GM21381 (cell line): ENCODE results near the gene TES.

Experiments
- ATAC-seq: cut with Tn5 transposase; IDR thresholded peaks from one replicate; pipeline ENCODE4 v1.9.1; 2021; ENCODE audit warnings: mild to moderate bottlenecking, moderate library complexity; ENCODE audit not compliant: unreplicated experiment

TES gene

GRCh38 chr7:116193329-116194087 lies 16.8 kb upstream of the TES start:
- ATAC-seq = no peak

DNA sequence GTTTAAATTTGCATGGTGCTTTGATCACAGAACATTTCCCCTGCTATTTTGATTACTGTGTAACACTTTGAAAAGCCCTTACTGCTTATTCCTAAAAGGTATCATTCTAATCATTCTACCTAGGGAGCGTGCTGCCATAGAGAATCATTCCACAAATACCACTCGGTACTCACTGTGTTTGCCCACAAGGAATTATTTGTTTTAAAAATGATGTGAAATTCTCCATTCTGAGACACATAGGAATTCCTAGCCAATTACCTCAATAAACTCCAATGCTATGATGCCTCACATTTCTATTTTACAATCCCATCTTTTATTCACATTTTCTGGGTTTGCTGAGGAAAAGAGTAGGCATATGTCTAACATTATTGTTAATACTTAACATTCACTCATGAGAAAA lies 16.2 kb upstream of the TES start:
- ATAC-seq = no peak

- no peak for ATAC-seq
Observed at GRCh38 chr7:116195451-116195850, 14.9 kb upstream of the TES start.

DNA sequence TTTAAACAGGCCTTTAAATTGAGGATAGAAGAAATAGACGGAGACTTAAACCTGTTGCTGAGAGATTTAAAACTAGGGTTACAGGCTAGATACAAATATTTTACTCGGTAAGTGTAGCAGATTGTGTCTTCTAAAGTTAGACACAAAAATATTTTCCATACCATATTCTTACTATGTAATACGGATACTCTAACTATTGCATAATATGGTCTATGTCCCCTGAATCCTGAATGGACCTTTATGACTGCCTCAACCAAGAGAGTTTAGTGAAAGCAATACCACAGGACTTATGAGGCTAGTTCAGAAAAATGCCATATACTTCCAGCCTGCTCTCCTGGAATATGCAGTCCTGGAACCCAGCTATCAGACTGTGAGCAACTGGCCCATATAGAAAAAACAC lies 13.4 kb upstream of the TES start:
- ATAC-seq = no peak

DNA sequence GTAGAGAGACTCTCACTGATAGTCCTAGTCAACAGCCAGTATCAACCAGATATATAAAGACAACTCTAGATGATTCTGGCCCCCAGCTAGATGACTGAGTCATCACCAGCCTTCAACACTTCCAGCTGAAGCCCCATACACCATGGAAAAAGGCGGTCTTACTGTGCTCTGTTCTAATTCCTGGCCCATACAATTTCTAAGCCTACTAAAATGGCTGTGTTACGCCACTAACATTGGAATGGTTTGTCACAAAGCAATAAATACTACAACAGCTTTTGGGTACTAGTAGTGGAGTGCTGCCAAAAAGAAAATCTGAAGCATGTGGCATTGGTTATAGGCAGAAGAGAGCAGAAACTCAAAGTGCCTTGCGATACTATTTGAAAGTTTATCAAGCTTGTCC lies 13.0 kb upstream of the TES start:
- no peak for ATAC-seq

DNA sequence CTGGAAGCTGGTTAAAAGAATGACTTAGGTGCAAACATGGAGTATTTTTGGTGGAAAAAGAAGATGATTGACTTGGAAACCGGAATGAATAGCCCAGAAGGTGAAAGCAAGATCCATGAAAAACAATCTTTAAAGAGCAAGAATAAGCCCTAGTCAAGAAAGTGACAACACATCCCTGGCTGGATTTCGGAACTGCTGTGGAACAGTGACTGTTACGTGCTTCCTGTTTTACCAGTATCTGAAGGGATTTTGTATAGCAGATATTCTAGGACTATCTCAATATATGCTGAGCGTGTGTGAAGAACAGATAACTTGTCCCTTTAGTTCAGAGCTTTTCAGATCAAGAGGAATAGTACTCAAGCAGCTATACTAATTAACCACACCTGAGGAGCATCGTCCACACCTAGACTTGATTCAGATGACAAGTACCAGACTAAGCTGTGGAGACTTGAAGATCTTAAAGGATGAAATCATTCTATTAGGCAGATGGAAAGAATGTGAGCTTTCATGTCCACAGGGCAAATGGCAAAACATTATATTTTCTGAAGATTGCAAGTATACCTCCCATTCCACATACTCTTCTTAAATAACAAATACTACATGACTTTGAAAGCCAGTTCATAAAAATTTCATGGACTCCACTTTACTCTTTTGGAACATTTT lies 11.5 kb upstream of the TES start:
- no peak for ATAC-seq

DNA sequence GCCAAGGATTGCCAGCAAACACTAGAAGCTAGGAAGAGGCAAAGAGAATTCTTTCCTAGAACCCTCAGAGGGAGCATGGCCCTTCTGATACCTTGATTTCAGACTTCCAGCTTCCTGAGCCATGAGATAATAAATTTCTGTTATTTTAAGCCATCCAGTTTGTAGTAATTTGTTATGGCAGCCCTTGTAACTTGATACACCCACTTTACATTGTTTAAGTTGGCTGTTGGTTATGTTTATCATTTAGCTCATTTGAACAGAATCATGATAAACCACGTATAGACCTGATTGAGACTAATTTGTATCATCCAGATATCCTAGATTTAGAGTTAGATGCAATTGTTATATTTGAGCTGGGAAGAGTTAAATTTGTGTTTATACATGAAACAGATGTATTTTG lies 9.4 kb upstream of the TES start:
- ATAC-seq = no peak

GRCh38 chr7:116206141-116206540 lies 4.2 kb upstream of the TES start:
- ATAC-seq = no peak

DNA sequence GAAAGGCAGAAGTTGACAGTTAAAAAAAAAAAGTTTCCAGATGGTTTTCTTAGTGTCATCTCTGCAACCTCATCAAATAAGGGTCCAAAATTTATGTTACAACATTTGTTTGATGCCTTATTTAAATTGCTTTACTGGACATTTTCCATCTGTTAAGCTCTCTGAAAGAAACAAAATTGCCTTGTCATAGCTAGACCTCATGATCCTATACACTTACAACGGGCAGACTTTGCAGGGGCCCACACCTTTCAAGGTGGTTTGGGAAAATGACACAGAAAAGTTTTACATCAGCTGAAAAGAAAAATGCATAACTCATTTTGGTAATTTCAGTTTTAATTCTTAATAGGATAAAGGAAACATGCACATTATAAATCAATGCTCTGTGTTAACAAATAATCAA lies 1.4 kb upstream of the TES start:
- no peak for ATAC-seq

- ATAC-seq = no peak
Observed at GRCh38 chr7:116209561-116210070, 723 bp upstream of the TES start.

DNA sequence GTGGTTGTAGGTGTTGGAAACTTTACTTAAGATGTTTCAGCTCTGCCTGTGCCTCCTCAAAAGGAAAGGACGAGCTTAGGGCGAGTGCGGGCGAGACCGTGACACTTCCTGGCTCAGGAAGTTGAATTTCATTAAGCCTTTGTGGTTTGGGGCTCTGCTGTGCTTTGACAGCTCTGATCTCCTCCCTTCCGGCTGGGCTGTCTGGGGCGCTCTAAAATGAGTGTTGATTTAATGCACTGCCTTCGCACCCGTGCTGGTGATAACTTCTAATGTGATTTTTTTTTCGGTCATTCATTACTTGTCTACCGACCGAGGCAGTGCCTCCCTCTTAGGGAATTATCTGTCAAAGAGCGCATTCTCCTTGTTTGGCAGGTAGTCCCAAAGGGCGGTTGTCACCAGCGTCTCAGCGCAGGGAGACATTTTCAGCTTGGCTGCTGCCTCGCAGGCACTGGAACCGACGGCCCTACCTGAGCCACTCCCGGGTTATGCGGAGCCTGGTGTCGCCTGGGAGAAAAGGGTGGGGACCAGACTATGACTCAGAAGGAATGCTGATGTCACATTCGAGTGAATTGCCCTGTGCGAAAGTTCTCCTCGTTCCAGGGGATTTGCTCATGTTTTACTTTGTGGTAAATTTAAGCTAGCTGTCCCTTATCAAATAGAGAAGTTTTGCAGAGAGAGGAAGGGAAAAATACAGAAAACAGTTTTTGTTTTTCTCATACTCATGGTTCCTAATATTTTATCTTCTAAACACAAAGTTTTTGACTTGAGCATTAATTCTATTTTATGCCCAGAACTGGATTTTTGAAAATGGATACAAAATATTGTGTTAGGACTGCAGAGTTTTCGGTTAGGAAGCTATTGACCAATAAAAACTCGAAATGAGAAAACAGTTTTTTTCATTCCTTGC lies 920 bp downstream of the TES start:
- peak; percentile 67 for ATAC-seq

GRCh38 chr7:116211913-116212596 lies 1.7 kb downstream of the TES start:
- ATAC-seq = no peak

DNA sequence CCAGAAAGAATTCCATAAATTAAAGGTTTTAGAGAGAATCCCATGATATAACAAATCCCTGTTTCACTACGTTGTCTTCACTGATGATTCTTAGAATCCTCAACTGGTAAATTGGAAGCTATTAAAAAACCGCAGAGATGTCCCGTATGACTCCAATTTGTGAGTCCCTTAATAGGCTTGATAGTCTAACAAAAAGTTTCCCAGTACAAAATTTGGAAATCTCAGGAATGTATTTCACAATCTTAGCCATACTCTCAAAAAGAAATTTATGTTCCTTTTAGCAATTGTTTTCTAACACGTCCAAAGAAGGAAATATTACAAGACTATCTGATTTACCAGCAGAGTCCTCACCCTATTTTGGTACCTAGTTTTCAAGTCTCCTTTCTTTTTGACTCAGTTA lies 2.5 kb downstream of the TES start:
- no peak for ATAC-seq

GRCh38 chr7:116213361-116214130 lies 3.2 kb downstream of the TES start:
- no peak for ATAC-seq

- no peak for ATAC-seq
Observed at GRCh38 chr7:116214921-116215320, 4.6 kb downstream of the TES start.

DNA sequence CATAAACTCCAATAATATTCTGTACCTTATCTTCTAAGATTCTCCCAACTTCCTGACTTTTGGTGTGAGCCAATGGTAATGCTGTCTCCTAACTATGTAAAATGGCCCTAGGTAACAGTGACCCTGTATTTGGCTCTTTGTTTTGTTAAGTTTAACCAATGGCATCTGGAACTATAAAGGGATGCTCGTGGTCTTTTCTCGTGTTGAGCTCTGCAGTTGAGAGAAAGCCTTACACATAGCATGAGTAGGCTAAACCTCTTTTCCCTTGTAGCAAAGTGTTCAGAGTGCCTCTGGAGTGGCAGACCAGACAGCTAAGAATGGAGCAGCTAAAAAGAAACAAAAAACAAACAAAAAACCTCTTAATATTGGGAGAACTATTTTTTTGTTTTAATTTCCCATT lies 5.2 kb downstream of the TES start:
- ATAC-seq = no peak

GRCh38 chr7:116216956-116217571 lies 6.7 kb downstream of the TES start:
- ATAC-seq = no peak

DNA sequence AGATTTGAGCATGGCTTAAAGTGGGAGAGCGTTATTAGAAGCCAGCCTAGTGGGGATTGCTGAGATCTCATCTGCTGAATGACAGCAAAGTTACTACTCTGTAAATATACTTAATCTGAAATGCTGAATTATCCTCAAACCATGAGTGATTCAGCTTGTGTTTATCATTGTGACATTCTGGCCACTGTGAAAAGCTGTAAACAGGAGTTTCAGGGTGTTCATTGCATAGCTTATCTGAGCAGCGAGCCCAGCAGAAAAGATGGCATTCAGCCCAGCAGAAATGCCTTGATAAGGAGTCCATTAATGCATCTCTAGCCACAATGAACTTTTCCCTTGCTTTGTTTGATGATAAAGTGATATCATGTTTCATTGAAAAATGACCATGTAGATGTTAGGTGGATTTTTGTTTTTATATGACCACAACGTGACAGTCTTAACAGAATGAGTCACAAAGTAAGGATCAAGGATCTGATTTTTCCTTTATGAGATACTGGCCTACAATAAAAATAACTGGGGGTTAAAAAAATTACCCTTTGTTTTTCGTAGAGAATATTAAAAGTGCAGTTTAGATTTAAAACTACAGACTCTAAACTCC lies 7.8 kb downstream of the TES start:
- no peak for ATAC-seq

DNA sequence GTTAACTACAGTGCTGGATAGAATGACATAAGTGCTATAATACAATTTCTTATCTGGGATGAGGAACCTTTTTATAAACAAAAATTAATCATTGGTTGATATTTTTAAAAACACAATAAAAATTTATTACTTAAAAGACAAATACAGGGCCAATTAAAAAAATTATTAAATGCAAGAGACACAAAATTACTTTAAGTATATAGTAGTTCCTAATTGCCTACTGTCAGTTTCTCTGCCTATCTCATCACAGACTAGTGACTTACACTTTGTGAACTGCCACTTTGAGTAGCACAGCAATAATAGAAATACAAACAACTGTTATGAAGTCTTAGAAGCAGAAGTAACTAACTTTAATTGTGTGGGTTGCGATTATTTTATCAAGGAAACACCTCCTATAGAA lies 8.4 kb downstream of the TES start:
- no peak for ATAC-seq
